ENCODE results near the gene SOBP. TPM values are rescaled to one million over a fixed set of nuclear protein-coding genes. Genes with fewer than 3 reads are reported as not detected.

SOBP gene
- total and polyA plus RNA-seq, 7 donors, result 5.7 to 27.6 (median 19.5) TPM

DNA sequence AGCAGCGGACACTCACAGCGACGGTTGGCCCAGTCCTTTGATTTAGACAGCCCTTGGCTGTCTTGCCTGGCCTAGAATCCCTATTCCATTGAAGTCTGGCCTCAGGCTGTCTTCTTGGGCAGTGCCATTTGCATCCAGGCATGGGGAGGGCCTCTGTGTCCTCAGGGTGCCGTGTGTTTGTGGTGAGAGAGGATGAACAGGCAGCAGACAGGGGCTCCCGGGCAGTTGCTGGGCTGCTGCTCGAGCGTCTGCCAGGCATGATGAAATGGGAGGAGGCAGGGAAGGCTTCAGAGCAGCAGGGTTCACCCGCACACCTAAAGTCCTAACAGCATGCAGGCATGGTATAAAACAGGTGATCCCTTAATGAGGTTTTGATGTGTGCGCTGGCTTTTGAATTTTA lies 126.9 kb downstream of the SOBP start:
- 69 to 87% (median 72%) methylated on average over 9 of the region's 9 CpGs for WGBS, 3 donors

DNA sequence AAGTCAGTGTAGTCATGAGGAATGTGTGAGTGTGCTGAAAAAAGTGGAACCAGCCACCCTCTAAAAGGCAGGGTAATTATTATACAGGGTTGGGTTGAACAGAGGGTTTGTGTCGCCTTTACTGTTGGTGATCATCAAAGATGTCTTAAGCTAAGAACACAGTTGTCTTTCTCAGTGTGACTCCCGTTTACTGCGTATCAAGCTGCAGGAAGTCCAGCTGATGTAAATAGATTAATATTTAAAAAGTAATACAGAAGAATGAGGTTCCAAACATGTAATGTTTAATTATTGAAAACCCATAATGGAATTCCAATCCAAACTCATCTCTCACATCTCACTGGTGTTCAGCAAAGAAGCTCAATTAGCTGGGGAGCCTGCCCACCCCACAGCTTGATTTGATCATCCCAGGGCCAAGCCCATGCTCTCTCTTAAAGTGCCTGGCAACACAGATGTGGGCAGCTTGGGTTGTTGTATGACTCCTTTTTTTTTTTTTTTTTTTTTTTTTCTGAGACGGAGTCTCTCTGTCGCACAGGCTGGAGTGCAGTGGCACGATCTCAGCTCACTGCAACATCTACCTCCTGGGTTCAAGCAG lies 127.5 kb downstream of the SOBP start:
- 91 to 98% (median 94%) methylated on average over 6 of the region's 6 CpGs for WGBS, 3 donors

More for the DNA sequence above, 126.9 kb downstream of the SOBP start:
- H3K36me3 ChIP-seq (ENCODE audit: insufficient read depth in 1 of 2, low read depth in 1 of 2), result no peaks in the 10 kb centered on the region
- H3K27ac ChIP-seq, result no peak overlapping the region
- no peak overlapping the region for H3K4me3 ChIP-seq
- H3K27me3 ChIP-seq (ENCODE audit: insufficient read depth in 3 of 3, low read length in 2 of 3), result no peaks in the 10 kb centered on the region
- intact Hi-C loops (cut with DNase I), result no loop called here
- no peak for TF ChIP-seq CTCF (IDR thresholded peaks at IDR 0.05)
- peaks cover 26% of the 10 kb centered on the region for H3K4me1 ChIP-seq
- no peaks in the 10 kb centered on the region for H3K9me3 ChIP-seq
- ATAC-seq, result peak in 2 of 4 donors; percentile 37 to 39
- DNase-seq, result no peak

GRCh38 chr6:107618672-107619071 lies 128.8 kb downstream of the SOBP start:
- no peak for TF ChIP-seq CTCF (IDR thresholded peaks at IDR 0.05)
- WGBS, 3 donors, result 65 to 76% (median 66%) methylated on average over 9 of the region's 9 CpGs

More for the DNA sequence above, 127.5 kb downstream of the SOBP start:
- Histone ChIP-seq H3K4me1 (peaks cover 27% of the 10 kb centered on the region), H3K27ac (no peak overlapping the region), H3K9me3 (no peaks in the 10 kb centered on the region), H3K27me3 (ENCODE audit: insufficient read depth in 3 of 3, low read length in 2 of 3) (no peaks in the 10 kb centered on the region), H3K4me3 (no peak overlapping the region), H3K36me3 (ENCODE audit: insufficient read depth in 1 of 2, low read depth in 1 of 2) (no peaks in the 10 kb centered on the region)
- intact Hi-C loops (cut with DNase I), result no loop called here
- TF ChIP-seq CTCF (IDR thresholded peaks at IDR 0.05), result no peak
- ATAC-seq (no peak), DNase-seq (no peak)

DNA sequence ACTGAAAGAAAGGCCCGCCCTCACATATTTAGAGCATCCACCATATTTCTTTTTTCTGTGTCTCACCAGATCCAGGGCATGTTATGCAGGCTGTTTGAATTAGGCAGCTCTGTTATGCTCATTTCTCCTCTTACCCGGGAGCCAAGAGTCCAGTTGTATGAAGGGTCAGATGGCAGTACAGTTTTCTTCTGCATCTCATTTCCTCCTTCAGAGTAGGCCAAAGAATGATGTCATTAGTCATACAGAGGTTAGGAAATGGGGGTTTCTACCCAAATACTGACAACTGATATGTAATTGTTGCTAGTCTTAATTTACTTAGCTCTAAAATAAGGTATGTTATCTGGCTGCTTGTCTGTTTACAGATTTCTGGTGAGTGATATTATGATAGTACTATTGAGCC lies 130.8 kb downstream of the SOBP start:
- no peak for ATAC-seq
- H3K27me3 ChIP-seq (ENCODE audit: insufficient read depth in 3 of 3, low read length in 2 of 3), result no peaks in the 10 kb centered on the region
- WGBS, 3 donors, result 49 to 67% (median 50%) methylated on average over 2 of the region's 2 CpGs
- peaks cover 53% of the 10 kb centered on the region for H3K4me1 ChIP-seq
- H3K36me3 ChIP-seq (ENCODE audit: insufficient read depth in 1 of 2, low read depth in 1 of 2), result no peaks in the 10 kb centered on the region
- H3K4me3 ChIP-seq, result no peak overlapping the region
- no peak for DNase-seq
- intact Hi-C loops (cut with DNase I), result no loop called here
- no peak overlapping the region for H3K27ac ChIP-seq
- TF ChIP-seq CTCF (IDR thresholded peaks at IDR 0.05), result no peak
- no peaks in the 10 kb centered on the region for H3K9me3 ChIP-seq

More at GRCh38 chr6:107618672-107619071, 128.8 kb downstream of the SOBP start:
- no peaks in the 10 kb centered on the region for H3K36me3 ChIP-seq (ENCODE audit: insufficient read depth in 1 of 2, low read depth in 1 of 2)
- no peak overlapping the region for H3K27ac ChIP-seq
- H3K4me1 ChIP-seq, result peaks cover 33% of the 10 kb centered on the region
- no peak overlapping the region for H3K4me3 ChIP-seq
- H3K27me3 ChIP-seq (ENCODE audit: insufficient read depth in 3 of 3, low read length in 2 of 3), result no peaks in the 10 kb centered on the region
- ATAC-seq (peak in 1 of 4 donors; percentile 50), DNase-seq (no peak)
- no peaks in the 10 kb centered on the region for H3K9me3 ChIP-seq
- intact Hi-C loops (cut with DNase I), result no loop called here
